Right cardiac atrium (tissue), 5 donors: ENCODE measurements around the gene NUDT14. TPM values are rescaled to one million over a fixed set of nuclear protein-coding genes. Genes with fewer than 3 reads are reported as not detected.

Experiments
- ATAC-seq, 2 donors: fragments of 200-7000 bp; cut with Tn5 transposase; one replicate each; pipeline versions ENCODE4 v1.8.0 to v1.9.1; 2020; ENCODE audit warnings: moderate library complexity in 2 of 2, mild to moderate bottlenecking in 1 of 2
- DNase-seq, 3 donors: peaks; one replicate each; pipeline ENCODE4 v3.0.0-alpha.2; 2020
- H3K27ac ChIP-seq: one replicate; pipeline ENCODE4 v1.5.1; 2013; ENCODE audit warnings: mild to moderate bottlenecking, low read length, control low read depth, moderate library complexity
- H3K27me3 ChIP-seq: one replicate; pipeline ENCODE4 v1.6.1; 2013; ENCODE audit not compliant: control insufficient read depth, insufficient read depth
- H3K4me1 ChIP-seq: one replicate; pipeline ENCODE4 v1.6.1; 2013; ENCODE audit warnings: low read length; ENCODE audit not compliant: control insufficient read depth, insufficient read depth
- H3K4me3 ChIP-seq: one replicate; pipeline ENCODE4 v1.5.1; 2013; ENCODE audit warnings: low read length, control low read depth
- H3K9me3 ChIP-seq: one replicate; pipeline ENCODE4 v1.6.1; 2013; ENCODE audit warnings: low read length; ENCODE audit not compliant: control insufficient read depth
- WGBS: extraction: QIAGEN DNeasy Blood & Tissue Kit; methylation state at CpG from one replicate; pipeline ENCODE4 v1.1.7; 2013; 5-methylcytosine and 5-hydroxymethylcytosine counted together
- intact Hi-C, 4 donors: fragments of 100-400 bp; cut with DNase I; formaldehyde crosslinking; loops; one replicate each; pipeline versions ENCODE4 v1.11.0 to v1.14.0; 2022 to 2023
- polyA plus RNA-seq: library from polyadenylated mRNA; stranded (reverse); fragments of 200-250 nt; gene quantifications from one replicate; pipeline ENCODE4 v1.2.3, GENCODE V29; 2013
- total RNA-seq, 4 donors: library from RNA; stranded (reverse); fragmentation: NEBNext Ultra II Directional; extraction: Animal tissue kit (Norgen Biotek cat#: 25700); gene quantifications; one replicate each; pipeline ENCODE4 v1.2.1, GENCODE V29; 2021
- donor health status: healthy with polysubstance abuse.
- donor health status: DM: no; HTN: yes; CAD: no.
- donor health status: DM: no; HTN: no; CAD: no.
- donor health status: DM: no; HTN: yes; CAD: no; lungs with severe emphysema.
- donor health status: DM: yes; HTN: yes; CAD: no.

NUDT14 gene
- total and polyA plus RNA-seq, 5 donors = 23.9 to 35.5 (median 31.4) TPM

DNA sequence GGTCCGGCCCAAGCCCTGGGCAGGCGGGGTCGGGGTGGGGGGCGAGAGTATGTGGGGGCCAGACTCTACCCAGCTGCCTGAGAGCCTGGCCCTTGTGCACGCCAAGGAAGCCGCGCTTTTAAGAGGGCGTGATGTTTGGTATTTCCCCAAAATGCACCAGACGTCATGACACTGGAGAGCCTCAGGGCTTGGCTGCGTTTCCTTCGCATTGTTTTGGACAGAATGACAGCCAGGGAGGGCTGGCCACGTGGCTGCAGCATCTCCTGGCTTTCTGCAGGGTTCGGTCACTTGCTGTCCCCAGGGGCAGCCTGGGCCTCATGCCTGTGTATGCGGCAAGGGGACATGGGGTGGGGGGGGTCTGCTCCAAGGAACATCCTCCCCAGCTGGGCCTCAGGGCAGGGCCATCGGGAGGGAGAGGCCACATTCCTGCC, 16.1 kb upstream of the NUDT14 start:
- peak overlapping the region; percentile 57 for H3K27ac ChIP-seq
- H3K9me3 ChIP-seq = no peaks in the 10 kb centered on the region
- peak; percentile 19 to 57 for ATAC-seq
- H3K4me3 ChIP-seq = no peak overlapping the region
- peaks cover 7% of the 10 kb centered on the region for H3K4me1 ChIP-seq
- intact Hi-C loops = no loop called here
- H3K27me3 ChIP-seq = no peaks in the 10 kb centered on the region
- peak; percentile 68 to 83 (median 81) for DNase-seq
- 4% methylated on average over 15 of the region's 15 CpGs for WGBS

- Histone ChIP-seq H3K27me3 (no peaks in the 10 kb centered on the region), H3K9me3 (no peaks in the 10 kb centered on the region), H3K4me3 (no peak overlapping the region), H3K27ac (peak overlapping the region; percentile 59), H3K4me1 (peaks cover 7% of the 10 kb centered on the region)
- peak; percentile 69 to 87 (median 83) for DNase-seq
- intact Hi-C loops = no loop called here
- ATAC-seq = peak; percentile 58 to 70
- 4% methylated on average over 58 of the region's 58 CpGs for WGBS
These were observed 15.3 kb upstream of the NUDT14 start for GRCh38 chr14:105196265-105196960.

DNA sequence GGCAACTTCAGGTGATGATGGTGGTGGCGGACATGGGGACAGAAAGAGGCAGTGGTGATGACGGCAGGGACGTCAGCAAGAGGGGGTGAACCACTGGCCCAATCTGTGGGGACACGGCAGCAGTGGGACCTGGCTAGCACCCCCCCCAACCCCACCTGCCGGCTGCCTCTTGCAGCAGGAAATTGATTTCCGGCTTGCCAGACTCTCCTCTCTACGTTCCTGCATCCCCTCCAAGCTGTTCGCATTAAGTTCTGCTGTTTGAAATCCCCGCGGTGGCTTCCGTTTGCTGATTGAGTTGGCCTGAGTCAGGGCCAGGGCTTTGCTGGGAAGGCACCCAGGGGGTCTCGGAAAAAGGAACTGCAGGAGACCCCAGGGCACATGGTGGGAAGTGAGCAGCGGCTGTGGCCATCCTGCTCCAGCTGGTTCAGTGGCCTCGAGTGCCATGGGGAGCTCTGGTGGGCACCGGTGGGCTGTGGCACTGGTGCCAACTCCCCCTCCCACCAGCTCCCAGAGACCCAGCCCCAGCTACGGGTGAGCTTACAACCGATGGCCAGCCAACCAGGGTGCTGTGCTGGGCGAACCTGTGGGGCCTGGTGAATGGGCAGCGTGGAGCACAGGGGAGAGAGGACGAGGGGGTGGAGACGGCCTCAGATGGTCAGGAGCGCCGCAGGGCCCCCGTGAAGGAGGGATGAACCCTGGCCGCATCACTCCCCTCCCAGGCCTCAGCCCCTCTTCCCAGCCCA, 14.6 kb upstream of the NUDT14 start:
- intact Hi-C loops = no loop called here
- H3K27me3 ChIP-seq = no peaks in the 10 kb centered on the region
- no peak overlapping the region for H3K4me3 ChIP-seq
- no peak for ATAC-seq
- no peaks in the 10 kb centered on the region for H3K9me3 ChIP-seq
- DNase-seq = no peak
- peak overlapping the region; percentile 59 for H3K27ac ChIP-seq
- peaks cover 7% of the 10 kb centered on the region for H3K4me1 ChIP-seq
- 33% methylated on average over 25 of the region's 25 CpGs for WGBS

- ATAC-seq (no peak), DNase-seq (no peak)
- H3K4me1 ChIP-seq = peaks cover 7% of the 10 kb centered on the region
- H3K9me3 ChIP-seq = no peaks in the 10 kb centered on the region
- intact Hi-C loops = no loop called here
- WGBS = 73% methylated on average over 10 of the region's 10 CpGs
- H3K27me3 ChIP-seq = no peaks in the 10 kb centered on the region
- H3K4me3 ChIP-seq = no peak overlapping the region
- peak overlapping the region; percentile 59 for H3K27ac ChIP-seq
These were observed 13.9 kb upstream of the NUDT14 start for GRCh38 chr14:105195051-105195450.

DNA sequence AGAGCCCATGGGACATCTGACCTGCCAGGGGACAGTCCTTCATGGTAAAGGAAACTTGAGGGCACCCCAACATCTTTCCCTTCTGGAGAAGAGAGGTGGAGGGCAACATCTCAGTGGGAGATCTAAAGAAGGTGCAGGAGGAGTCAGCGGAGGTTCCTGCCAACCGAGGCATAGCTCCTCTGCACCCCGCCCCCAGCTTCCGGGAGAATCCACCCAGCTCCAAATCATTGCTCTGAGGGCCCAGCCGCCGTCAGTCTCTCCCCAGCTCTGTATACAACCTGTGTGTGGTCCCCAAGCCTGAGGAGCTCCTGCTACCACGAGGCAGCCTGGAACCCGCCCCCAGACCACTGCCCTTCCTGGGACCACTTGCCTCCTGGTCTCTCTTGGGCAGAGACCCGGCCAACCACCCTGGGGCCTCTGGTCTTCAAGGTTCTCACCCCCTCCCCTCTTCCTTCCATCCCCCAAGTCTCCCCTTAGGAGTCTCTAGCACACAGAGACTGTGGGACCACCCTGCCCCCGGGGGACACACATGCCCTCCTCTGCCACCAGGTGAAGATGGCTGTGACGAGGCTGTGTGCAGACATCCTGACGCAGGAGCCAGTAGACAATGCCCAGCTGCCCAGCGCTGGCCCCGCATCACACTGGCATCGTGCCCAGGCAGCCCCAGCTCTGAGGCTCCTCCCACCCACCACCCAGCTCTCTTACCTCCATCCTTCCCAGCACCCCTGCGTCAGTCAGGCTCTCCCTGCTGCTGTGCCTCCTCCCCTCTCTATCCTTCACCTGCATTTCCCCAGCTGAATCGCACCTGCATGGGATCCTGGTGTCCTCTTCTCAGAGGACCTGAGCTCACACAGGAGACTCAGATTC, 13.0 kb upstream of the NUDT14 start:
- no peaks in the 10 kb centered on the region for H3K27me3 ChIP-seq
- 42% methylated on average over 17 of the region's 17 CpGs for WGBS
- H3K4me3 ChIP-seq = no peak overlapping the region
- intact Hi-C loops = no loop called here
- H3K27ac ChIP-seq = no peak overlapping the region
- no peak for DNase-seq
- H3K9me3 ChIP-seq = no peaks in the 10 kb centered on the region
- ATAC-seq = no peak
- peaks cover 4% of the 10 kb centered on the region for H3K4me1 ChIP-seq

GRCh38 chr14:105192866-105193731, 12.0 kb upstream of the NUDT14 start:
- no peaks in the 10 kb centered on the region for H3K27me3 ChIP-seq
- DNase-seq (no peak), ATAC-seq (peak; percentile 5 to 39)
- H3K9me3 ChIP-seq = no peaks in the 10 kb centered on the region
- intact Hi-C loops = no loop called here
- WGBS = 40% methylated on average over 29 of the region's 29 CpGs
- H3K4me3 ChIP-seq = no peak overlapping the region
- H3K4me1 ChIP-seq = peaks cover 4% of the 10 kb centered on the region
- H3K27ac ChIP-seq = peak overlapping the region; percentile 38

- no peak for DNase-seq
- intact Hi-C loops = no loop called here
- Histone ChIP-seq H3K27ac (no peak overlapping the region), H3K4me3 (no peak overlapping the region), H3K9me3 (no peaks in the 10 kb centered on the region), H3K4me1 (no peaks in the 10 kb centered on the region), H3K27me3 (no peaks in the 10 kb centered on the region)
- no peak for ATAC-seq
- WGBS = 73% methylated on average over 14 of the region's 14 CpGs
These were observed 6.9 kb upstream of the NUDT14 start for GRCh38 chr14:105187935-105188524.

DNA sequence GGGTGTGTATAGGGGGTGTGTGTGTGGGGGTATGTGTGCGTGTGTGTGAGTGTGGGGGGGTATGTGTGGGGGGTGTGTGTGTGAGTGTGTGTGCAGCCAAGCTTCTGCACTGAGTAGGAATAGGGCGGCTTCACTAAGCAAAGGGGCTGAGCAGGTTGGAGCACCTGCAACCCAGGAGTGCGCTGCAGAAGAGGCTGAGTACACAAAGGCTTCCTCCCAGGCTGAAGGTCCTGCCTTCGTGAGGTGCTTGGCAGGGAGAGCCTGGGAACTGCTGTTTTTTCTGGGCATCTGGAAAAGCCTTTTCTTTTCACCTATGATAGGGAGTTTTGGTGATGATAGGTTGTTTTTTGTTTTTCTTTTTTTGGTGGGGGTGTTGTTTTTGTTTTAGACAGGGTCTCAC, 6.0 kb upstream of the NUDT14 start:
- no peak overlapping the region for H3K27ac ChIP-seq
- H3K9me3 ChIP-seq = no peaks in the 10 kb centered on the region
- no peaks in the 10 kb centered on the region for H3K4me1 ChIP-seq
- H3K4me3 ChIP-seq = no peak overlapping the region
- intact Hi-C loops = no loop called here
- ATAC-seq (no peak), DNase-seq (no peak)
- H3K27me3 ChIP-seq = no peaks in the 10 kb centered on the region
- WGBS = 67% methylated on average over 4 of the region's 4 CpGs

DNA sequence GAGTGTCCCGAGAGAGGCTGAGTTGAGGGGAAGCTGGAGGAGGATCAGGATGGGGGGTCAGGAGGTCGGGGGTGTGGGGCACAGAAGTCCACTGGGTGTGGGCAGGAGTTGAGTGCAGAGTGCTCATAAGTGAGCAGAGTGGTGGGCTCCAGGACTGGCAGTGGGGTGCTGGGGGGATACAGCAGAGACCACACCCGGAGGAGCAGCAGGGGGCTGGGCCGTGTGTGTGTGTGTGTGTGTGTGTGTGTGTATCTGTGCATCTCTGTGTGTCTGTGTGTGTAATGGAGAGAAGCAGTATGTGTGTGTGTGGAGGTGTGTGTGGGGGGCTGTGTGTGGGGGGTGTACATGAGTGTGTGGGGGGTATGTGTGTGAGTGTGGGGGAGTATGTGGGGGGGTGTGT, 4.9 kb upstream of the NUDT14 start:
- Histone ChIP-seq H3K4me3 (no peak overlapping the region), H3K9me3 (no peaks in the 10 kb centered on the region), H3K27me3 (no peaks in the 10 kb centered on the region), H3K27ac (no peak overlapping the region), H3K4me1 (no peaks in the 10 kb centered on the region)
- ATAC-seq (peak in 1 of 2 donors; percentile 6), DNase-seq (no peak)
- WGBS = 32% methylated on average over 4 of the region's 4 CpGs
- intact Hi-C loops = no loop called here

DNA sequence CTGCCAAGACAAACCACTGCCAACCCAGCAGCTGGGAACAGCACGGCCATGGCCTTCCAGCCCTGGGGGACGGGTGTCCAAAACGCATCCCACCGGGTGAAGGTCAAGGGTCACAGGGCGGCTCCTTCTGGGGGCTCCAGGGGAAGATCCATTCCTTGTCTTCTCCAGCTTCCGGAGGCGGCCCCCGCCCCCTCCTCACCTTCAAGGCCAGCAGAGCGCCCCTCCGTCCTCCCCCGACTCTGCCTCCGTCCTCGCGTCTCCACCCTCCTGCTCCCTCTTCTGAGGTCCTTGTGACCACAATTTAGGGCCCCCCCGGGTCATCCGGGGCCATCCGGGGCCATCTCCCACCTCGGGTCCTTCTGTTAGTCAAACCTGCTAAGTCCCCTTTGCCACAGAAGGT, 3.9 kb upstream of the NUDT14 start:
- Histone ChIP-seq H3K4me3 (no peak overlapping the region), H3K27me3 (no peaks in the 10 kb centered on the region), H3K27ac (no peak overlapping the region), H3K4me1 (peaks cover 4% of the 10 kb centered on the region), H3K9me3 (no peaks in the 10 kb centered on the region)
- 78% methylated on average over 18 of the region's 18 CpGs for WGBS
- DNase-seq = no peak
- ATAC-seq = no peak
- intact Hi-C loops = no loop called here
